Measurements from ENCODE around the gene KCTD21.

Gene KCTD21

DNA sequence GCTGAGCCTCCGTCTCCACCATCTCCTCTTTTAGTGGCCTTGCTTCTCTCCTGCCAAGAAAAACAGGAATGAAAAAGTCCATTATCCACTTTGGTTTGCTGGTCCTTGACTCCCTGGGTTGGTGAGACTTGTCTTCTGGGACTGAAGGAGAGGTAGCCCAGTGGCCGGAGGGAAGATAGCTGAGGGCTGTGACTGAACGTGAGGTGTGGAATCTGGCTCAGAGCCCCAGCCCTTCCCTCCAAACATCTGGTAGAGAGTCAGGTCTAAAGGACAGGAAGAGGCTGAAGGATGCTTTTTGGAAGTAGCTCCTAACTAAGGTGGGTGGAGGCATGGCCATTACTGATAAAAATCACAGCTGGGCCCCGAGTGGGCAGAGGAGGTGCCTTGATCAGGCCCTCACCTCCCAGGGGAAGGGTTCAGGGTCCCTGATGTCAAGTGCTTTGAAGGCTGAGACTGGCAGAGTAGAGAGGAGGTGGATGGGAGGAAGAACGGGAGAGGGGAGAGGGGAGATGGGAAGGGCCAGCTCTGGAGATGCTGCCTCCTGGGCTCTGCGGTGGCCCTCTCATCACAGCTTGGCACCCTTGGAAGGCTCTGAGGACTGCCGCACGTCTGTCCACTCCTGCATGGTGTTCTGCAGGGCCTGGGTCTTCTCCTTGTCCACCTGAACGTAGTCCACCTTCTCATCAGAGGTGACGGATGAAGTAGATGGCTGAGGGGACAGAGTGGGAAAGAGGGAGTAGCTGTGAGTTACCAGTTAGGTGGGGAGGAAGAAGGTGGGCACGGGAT is 30.5 kb upstream of the KCTD21 start:
- DNase-seq (no peak), ATAC-seq (no peak)

DNA sequence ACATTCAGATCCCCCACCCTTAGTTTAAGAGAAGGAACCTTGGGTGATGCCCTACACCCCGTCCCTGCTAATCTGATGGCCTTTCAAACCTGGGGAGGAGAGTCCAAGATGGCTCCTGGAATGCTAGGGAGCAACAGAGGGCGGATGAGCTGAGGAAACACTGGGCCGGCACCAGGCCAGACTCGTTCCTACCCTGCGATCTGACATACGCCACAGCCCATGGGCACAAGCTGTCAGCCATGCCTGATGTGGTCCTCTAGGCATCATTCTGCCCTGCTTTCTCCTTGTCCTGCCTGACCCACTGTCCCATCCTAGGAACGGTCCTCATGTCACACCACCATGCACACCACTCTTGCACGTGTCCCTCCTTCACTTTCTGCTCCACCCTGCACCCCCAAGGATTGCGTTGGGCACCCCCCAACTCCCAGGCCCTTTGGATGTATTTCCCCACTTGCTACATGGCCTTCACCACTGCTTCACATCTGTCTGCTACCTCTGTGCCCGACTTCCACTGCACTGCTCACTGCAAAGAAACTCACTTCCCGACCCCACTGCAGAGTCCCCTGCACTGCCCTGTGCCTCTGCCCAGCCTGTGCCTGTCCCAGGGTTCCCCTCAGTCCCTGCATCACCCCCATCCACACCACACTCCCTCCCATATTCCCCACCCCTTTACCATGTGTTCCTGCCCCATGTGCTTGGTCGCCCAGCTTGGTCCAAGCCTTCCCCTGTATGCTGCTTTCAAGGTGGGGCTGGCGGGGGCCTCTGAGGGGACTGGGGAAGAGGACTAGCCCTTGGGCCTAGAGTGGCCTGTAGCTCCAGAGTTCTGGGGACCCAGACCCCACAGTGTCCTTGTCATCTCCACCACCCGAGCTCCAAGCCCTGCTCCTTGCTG is 29.5 kb upstream of the KCTD21 start:
- no peak for ATAC-seq

DNA sequence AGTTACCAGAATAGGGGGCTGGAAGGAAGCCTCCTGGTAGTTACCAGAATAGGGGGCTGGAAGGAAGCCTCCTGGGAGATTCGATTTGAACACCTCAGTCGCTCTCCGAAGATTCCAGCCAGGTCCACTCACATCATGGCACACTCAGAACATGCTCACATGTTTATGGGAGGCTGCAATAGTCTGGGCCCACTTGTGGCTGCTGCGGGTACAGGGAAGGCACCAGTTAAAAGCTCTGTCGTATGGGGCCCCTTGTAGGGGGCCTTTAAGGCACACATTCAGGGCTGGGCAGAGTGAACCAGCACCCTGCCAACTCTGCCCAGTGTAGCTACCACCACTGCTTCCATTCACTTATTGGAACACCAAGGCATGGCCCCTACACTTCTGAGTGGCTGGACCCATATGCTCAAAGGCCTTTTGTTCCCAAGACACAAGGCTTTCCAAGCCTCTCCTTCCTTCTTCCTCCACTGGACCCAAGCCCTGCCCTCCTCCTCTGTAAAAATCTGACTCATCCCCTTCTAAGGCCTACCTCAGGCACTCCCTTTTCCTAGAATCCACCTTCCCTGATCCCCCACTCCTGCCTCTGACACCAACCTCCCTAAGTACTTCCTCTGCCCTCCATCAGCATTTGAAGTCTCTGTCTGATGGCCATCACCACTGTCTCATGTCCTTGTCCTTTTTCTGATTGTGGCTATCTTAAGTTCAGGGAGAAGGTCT is 28.3 kb upstream of the KCTD21 start:
- no peak for DNase-seq
- ATAC-seq = no peak

More for the DNA sequence above, 29.5 kb upstream of the KCTD21 start:
- no peak for DNase-seq

- DNase-seq (no peak), ATAC-seq (no peak)
These were observed 27.6 kb upstream of the KCTD21 start for GRCh38 chr11:78216021-78216420.

- no peak for ATAC-seq
- DNase-seq = no peak
These were observed 26.1 kb upstream of the KCTD21 start for GRCh38 chr11:78214331-78215194.

DNA sequence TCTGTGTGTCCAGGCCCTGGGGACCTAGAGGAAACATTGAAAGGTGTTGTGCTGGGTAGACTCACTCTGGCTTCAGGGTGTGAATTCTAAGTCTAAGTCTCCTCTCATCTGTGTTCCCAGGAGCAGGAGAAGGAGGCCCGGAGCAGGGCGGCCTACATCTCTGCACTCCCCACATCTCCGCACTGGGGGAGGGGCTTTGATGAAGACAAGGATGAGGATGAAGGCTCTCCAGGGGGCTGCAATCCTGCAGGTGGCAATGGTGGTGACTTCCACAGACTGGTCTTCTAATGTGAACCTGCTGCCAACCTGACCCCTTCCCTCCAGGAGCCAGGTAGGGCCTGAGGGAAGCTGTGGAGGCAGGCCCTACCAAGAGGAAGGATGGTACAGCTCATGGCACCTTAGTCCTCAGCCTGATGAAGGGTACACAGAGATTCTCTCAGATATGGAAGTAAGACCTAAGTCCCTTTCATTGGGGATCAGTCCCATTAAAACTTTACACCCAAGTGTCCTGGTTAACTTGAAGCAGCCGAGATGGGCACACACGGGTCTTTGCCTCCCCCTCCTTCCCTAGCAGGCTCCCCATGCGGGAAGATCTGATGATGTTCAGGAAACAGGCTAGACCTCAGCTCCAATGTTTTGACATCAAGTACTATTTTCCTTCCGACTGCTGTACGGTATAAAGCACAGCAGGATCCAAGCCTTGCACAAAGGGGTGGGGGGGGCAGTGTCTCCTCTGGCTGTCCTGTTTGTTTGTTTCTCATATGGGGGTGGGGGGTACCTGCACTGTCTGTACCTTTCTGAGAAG is 25.3 kb upstream of the KCTD21 start:
- ATAC-seq (no peak), DNase-seq (no peak)

DNA sequence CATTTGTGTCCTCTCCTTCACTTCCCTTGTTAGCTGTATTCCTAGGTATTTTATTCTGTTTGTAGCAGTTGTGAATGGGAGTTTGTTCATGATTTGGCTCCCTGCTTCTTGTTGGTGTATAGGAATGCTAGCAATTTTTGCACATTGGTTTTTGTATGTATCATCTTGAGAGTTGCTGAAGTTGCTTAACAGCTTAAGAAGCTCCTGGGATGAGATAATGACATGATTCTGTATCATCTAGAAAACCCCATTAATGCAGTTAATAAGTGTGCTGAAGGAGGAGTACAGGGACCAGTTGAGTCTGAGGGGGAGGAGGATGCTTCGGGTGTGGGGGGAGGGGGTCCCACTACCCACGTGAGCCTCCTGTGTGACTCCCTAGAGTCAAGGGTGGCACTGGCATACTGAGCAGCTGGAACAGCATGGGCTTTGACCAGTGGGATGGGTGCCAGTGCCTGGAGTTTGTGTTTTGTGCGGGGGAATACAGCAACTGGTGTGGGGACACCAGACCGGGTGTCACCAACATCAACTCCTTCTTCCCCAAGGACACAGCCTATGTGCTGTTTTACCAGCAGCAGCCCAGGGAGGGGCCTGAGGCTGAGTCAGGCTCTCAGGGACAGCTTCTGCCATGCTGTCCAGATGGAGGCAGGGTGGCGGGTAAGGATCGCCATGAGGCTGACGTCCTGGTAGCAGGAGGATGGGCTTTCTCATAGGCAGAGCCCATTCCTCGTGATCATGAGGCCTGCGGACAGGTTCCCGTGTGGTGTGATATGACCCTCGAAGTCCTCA is 24.4 kb upstream of the KCTD21 start:
- no peak for DNase-seq

DNA sequence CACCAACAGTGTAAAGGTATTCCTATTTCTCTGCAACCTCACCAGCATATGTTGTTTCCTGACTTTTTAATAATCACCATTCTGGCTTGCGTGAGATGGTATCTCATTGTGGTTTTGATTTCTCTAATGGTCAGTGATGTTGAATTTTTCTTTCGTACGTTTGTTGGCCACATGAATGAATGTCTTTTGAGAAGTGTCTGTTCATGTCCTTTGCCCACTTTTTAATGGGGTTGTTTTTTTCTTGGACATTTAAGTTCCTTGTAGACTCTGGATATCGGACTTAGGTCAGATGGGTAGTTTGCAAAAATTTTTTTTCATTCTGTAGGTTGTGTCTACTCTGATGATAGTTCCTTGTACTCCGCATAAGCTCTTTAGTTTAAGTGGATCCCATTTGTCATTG is 23.1 kb upstream of the KCTD21 start:
- DNase-seq = no peak
- ATAC-seq = no peak

More for the DNA sequence above, 24.4 kb upstream of the KCTD21 start:
- ATAC-seq = no peak

DNA sequence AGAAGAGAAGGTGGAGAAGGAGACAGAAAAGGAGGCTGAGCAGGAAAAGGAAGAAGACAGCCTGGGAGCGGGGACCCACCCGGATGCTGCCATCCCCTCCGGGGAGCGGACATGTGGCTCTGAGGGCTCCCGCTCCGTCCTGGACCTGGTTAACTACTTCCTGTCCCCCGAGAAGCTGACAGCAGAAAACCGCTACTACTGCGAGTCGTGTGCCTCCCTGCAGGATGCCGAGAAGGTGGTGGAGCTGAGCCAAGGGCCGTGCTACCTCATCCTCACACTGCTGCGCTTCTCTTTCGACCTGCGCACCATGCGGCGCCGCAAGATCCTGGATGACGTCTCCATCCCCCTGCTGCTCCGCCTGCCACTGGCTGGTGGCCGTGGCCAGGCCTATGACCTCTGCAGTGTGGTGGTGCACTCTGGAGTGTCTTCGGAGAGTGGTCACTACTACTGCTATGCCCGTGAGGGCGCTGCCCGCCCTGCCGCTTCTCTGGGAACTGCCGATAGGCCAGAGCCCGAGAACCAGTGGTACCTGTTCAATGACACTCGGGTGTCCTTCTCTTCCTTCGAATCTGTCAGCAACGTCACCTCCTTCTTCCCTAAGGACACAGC is 21.7 kb upstream of the KCTD21 start:
- ATAC-seq (peak; percentile 21), DNase-seq (no peak)

DNA sequence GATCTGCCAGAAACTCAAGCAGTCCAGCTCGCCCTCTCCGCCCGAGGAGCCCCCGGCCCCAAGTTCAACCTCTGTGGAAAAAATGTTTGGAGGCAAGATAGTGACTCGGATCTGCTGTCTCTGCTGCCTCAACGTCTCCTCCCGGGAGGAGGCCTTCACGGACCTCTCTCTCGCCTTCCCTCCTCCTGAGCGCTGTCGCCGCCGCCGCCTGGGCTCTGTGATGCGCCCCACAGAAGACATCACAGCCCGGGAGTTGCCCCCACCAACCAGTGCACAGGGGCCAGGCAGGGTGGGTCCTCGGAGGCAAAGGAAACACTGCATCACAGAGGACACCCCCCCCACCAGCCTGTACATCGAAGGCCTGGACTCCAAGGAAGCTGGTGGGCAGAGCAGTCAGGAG is 21.1 kb upstream of the KCTD21 start:
- no peak for DNase-seq
- no peak for ATAC-seq

- DNase-seq = no peak
- no peak for ATAC-seq
These were observed 20.1 kb upstream of the KCTD21 start for GRCh38 chr11:78208257-78209165.

- ATAC-seq = no peak
- DNase-seq = no peak
These were observed 19.3 kb upstream of the KCTD21 start for GRCh38 chr11:78207532-78208256.

DNA sequence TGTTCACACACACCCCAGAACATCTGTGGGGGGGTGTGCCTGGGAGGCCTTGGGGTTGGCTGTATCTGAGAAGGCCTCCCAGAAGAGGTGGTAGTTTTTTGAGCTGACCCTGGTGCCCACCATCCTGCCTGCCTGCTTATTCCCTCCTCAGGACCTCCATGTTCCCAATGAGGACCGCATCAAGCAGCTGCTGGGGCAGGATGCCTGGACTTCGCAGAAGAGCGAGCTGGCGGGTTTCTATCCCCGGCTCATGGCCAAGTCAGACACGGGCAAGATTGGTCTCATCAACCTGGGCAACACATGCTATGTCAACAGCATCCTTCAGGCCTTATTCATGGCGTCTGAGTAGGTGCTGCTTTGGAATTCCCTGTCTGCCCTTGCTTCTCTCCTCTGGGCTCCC is 17.3 kb upstream of the KCTD21 start:
- no peak for DNase-seq
- ATAC-seq = no peak

- ATAC-seq (no peak), DNase-seq (no peak)
These were observed 16.8 kb upstream of the KCTD21 start for GRCh38 chr11:78205256-78205655.

GRCh38 chr11:78203184-78203583 is 14.8 kb upstream of the KCTD21 start:
- no peak for DNase-seq
- no peak for ATAC-seq

- ATAC-seq (peak; percentile 85), DNase-seq (no peak)
These were observed 14.3 kb upstream of the KCTD21 start for GRCh38 chr11:78202733-78203167.

- DNase-seq (no peak), ATAC-seq (no peak)
These were observed 12.8 kb upstream of the KCTD21 start for GRCh38 chr11:78201096-78201818.
